Uterus (tissue), 4 donors: ENCODE results near the gene REG4. TPM values are rescaled to one million over a fixed set of nuclear protein-coding genes. Genes with fewer than 3 reads are reported as not detected.

Source experiments
- DNase-seq, 2 donors: peaks; one replicate each; pipeline ENCODE4 v3.0.0-alpha.2; 2019 to 2020
- H3K27ac ChIP-seq, 2 donors: fragments of 200-600 bp; sonication (generic); 1 replicate in 1 of 2; 2 replicates in 1 of 2; pipeline ENCODE4 v1.5.1; 2016 to 2018
- H3K27me3 ChIP-seq, 2 donors: fragments of 200-600 bp; sonication (generic); one replicate each; pipeline ENCODE4 v1.5.1; 2018 to 2019; ENCODE audit warnings: control low read depth in 1 of 2
- H3K36me3 ChIP-seq, 2 donors: fragments of 200-600 bp; sonication (generic); one replicate each; pipeline ENCODE4 v1.5.1; 2019; ENCODE audit warnings: control low read depth in 1 of 2
- H3K4me1 ChIP-seq, 2 donors: fragments of 200-600 bp; sonication (generic); one replicate each; pipeline ENCODE4 v1.5.1; 2018 to 2019; ENCODE audit warnings: control low read depth in 1 of 2
- H3K4me3 ChIP-seq, 2 donors: fragments of 200-600 bp; sonication (generic); 1 replicate in 1 of 2; 2 replicates in 1 of 2; pipeline ENCODE4 v1.5.1; 2018 to 2019; ENCODE audit warnings: mild to moderate bottlenecking in 1 of 2
- H3K9me3 ChIP-seq, 2 donors: fragments of 200-600 bp; sonication (generic); one replicate each; pipeline ENCODE4 v1.5.1; 2019; ENCODE audit warnings: control low read depth in 1 of 2
- POLR2A ChIP-seq, 2 donors: fragments of 450-650 bp; IDR thresholded peaks; one replicate each; pipeline ENCODE4 v1.6.1; 2016; ENCODE audit warnings: antibody characterized with exemption in 2 of 2, mild to moderate bottlenecking in 1 of 2, moderate library complexity in 1 of 2
- intact Hi-C: fragments of 100-400 bp; cut with DNase I; formaldehyde crosslinking; loops from one replicate; pipeline ENCODE4 v1.15.1; 2023; ENCODE audit warnings: low total_unique reads
- total RNA-seq, 4 donors: library from RNA; depleted of rRNA in 3 of 4; stranded (reverse); fragments of >200 nt in 3 of 4; gene quantifications; one replicate each; pipeline versions ENCODE4 v1.1.0 to v1.2.4, GENCODE V29; 2014 to 2023
- TF ChIP-seq, protein P1 (sequence below), 4 experiments: fragments of 200-600 bp in 2 of 4; fragments of 450-650 bp in 2 of 4; sonication (generic) in 2 of 4; IDR thresholded peaks; one replicate each; pipeline ENCODE4 v1.5.1; 2016 to 2019; ENCODE audit warnings: antibody characterized with exemption in 4 of 4, mild to moderate bottlenecking in 2 of 4, moderate library complexity in 1 of 4
- donor health status: DM: yes; HTN: yes; CAD: no.

Gene REG4
- total RNA-seq, 4 donors from 2014 or later = not detected

DNA sequence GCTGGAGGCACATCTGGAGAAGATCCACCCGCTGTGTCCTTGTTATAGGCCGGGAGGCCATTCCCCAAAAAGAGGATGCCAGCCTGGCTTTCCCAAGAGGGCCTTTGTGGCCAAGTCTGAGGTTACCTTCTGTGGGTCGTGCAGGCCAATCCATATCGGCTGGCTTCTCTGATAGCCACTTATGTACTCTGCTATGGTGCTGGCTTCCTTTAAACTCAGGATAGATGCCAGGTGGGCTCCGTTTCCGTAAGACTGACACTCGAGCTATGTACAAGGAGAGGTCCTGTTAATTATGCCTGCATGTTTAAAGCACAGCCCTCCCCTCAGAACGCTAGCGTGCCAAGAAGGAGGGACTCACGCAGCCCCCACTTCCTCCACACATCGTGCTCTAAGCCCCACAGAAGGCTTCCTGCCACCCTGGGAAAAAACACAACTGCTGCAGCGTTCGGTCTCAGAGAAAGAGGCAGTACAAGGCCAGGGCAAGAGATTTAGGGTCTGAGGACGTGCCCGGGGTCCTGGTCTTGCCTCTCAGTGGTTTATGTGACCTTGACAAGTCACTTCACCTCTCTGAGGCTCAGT is 11.6 kb downstream of the REG4 start:
- no peaks in the 10 kb centered on the region for H3K9me3 ChIP-seq
- no peaks in the 10 kb centered on the region for H3K36me3 ChIP-seq
- no peak for TF ChIP-seq POLR2A (IDR thresholded peaks at IDR 0.05)
- TF ChIP-seq, protein P1, sequence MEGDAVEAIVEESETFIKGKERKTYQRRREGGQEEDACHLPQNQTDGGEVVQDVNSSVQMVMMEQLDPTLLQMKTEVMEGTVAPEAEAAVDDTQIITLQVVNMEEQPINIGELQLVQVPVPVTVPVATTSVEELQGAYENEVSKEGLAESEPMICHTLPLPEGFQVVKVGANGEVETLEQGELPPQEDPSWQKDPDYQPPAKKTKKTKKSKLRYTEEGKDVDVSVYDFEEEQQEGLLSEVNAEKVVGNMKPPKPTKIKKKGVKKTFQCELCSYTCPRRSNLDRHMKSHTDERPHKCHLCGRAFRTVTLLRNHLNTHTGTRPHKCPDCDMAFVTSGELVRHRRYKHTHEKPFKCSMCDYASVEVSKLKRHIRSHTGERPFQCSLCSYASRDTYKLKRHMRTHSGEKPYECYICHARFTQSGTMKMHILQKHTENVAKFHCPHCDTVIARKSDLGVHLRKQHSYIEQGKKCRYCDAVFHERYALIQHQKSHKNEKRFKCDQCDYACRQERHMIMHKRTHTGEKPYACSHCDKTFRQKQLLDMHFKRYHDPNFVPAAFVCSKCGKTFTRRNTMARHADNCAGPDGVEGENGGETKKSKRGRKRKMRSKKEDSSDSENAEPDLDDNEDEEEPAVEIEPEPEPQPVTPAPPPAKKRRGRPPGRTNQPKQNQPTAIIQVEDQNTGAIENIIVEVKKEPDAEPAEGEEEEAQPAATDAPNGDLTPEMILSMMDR (IDR thresholded peaks at IDR 0.05) = no peak
- no peak overlapping the region for H3K27ac ChIP-seq
- intact Hi-C loops = no loop called here
- H3K4me3 ChIP-seq = no peak overlapping the region
- H3K4me1 ChIP-seq = no peaks in the 10 kb centered on the region
- no peaks in the 10 kb centered on the region for H3K27me3 ChIP-seq
- no peak for DNase-seq

GRCh38 chr1:119799003-119799402 is 12.3 kb downstream of the REG4 start:
- intact Hi-C loops = no loop called here
- no peak overlapping the region for H3K27ac ChIP-seq

DNA sequence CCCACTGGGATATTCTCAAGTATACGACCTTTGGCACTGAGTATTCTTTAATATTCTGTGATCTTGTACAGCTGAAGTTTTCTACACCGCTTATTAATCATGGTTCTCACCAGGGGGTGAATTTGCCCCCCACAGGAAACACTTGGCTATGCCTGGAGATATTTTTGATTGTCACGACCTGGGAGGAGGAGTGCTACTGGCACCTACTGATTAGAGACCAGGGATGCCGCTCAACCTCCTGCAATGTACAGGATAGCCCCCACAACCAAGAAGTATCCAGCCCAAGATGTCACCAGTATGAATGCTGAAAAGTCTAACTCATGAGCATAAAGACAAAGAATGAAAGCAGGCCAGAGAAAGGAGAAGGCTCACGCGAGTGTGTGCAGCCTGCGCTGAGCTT is 13.7 kb downstream of the REG4 start:
- Histone ChIP-seq H3K27ac (no peak overlapping the region), H3K36me3 (no peaks in the 10 kb centered on the region), H3K4me1 (no peaks in the 10 kb centered on the region), H3K9me3 (no peaks in the 10 kb centered on the region), H3K27me3 (no peaks in the 10 kb centered on the region), H3K4me3 (no peak overlapping the region)
- intact Hi-C loops = no loop called here
- no peak for DNase-seq
- TF ChIP-seq POLR2A (IDR thresholded peaks at IDR 0.05) = no peak
- TF ChIP-seq, protein P1 (IDR thresholded peaks at IDR 0.05) = no peak

More at GRCh38 chr1:119799003-119799402, 12.3 kb downstream of the REG4 start:
- no peaks in the 10 kb centered on the region for H3K36me3 ChIP-seq
- no peaks in the 10 kb centered on the region for H3K27me3 ChIP-seq
- no peaks in the 10 kb centered on the region for H3K4me1 ChIP-seq
- no peak for TF ChIP-seq POLR2A (IDR thresholded peaks at IDR 0.05)
- TF ChIP-seq, protein P1 (IDR thresholded peaks at IDR 0.05) = no peak
- H3K9me3 ChIP-seq = no peaks in the 10 kb centered on the region
- H3K4me3 ChIP-seq = no peak overlapping the region
- DNase-seq = no peak

DNA sequence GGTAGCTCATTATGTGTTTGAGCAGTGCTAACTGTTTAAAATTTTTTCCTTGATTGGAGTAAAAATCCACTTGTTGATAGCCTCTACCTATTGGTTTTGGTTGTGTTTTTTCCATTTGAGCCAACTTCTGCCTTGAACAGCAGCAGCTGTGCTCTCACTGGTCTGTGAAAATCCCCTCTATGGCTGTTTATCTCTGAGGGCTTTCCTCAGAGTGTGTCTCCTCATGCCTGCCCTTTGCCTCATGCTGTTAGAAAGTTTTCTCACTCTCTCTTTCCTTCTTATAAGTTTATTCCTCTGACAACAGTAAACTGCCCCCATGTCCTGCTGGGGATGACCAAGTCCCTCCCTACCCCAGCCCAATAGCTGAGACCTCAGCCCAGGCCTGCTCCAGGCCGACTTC is 14.1 kb downstream of the REG4 start:
- no peak overlapping the region for H3K4me3 ChIP-seq
- H3K9me3 ChIP-seq = no peaks in the 10 kb centered on the region
- TF ChIP-seq POLR2A (IDR thresholded peaks at IDR 0.05) = no peak
- TF ChIP-seq, protein P1 (IDR thresholded peaks at IDR 0.05) = no peak
- no peaks in the 10 kb centered on the region for H3K27me3 ChIP-seq
- intact Hi-C loops = no loop called here
- DNase-seq = no peak
- no peaks in the 10 kb centered on the region for H3K36me3 ChIP-seq
- no peaks in the 10 kb centered on the region for H3K4me1 ChIP-seq
- no peak overlapping the region for H3K27ac ChIP-seq

DNA sequence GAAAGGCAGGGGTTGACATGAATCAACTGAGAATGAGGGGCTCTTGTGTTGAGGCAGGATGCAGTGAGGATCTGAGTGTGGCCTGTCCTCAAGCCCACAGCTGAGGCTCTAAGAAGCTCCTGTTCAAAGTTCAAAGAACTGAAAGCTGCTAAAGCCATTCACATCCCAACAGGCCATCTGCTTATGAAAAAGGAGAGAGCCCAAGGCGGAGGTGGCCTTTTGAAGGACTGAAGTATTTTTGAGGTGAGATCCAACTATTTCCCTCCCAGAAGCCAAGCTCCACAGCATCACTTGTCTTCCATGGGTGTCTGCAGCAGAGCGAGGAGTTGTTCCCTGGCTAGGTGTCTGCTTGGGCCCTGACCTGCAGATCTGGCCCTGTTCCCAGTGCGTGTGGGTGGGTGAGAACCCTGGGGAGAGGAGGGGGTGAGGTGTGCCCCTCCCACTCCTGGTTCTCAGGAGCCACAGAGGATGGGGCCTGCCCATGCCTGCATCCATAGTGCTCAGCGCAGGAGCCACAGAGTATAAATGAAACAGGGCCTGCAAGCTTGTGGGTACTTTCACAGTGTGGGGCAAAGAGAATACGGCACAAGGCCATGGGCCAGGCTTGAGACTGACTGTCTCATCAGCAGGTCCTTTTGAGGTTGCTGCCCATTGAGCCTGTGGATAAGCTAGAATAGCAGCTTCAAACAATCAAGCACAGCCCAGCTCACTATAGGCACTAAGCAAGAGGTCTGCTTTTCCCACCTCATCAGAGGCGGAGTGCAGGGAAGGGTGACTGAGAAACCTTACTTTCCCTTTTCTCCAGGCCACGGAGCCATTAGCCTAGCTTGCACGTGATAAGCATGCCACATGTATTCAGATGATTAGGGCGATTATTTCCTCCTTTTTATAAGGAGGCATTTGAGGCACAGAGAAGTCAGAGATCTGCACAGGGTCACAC is 15.7 kb downstream of the REG4 start:
- no peak for DNase-seq
- Histone ChIP-seq H3K27ac (no peak overlapping the region), H3K4me3 (no peak overlapping the region), H3K27me3 (no peaks in the 10 kb centered on the region), H3K36me3 (no peaks in the 10 kb centered on the region), H3K9me3 (no peaks in the 10 kb centered on the region), H3K4me1 (no peaks in the 10 kb centered on the region)
- no peak for TF ChIP-seq POLR2A (IDR thresholded peaks at IDR 0.05)
- TF ChIP-seq, protein P1 (IDR thresholded peaks at IDR 0.05) = no peak
- intact Hi-C loops = no loop called here
